ENCODE data around the gene RASD2.

The RASD2 gene

GRCh38 chr22:35542157-35542938, 1.7 kb downstream of the RASD2 start:
- DNase-seq = peak in 1 of 2 experiments; percentile 14

- DNase-seq = no peak
Observed at GRCh38 chr22:35542939-35543516, 2.4 kb downstream of the RASD2 start.

- DNase-seq = no peak
Observed at GRCh38 chr22:35543702-35544101, 3.1 kb downstream of the RASD2 start.

- DNase-seq = no peak
Observed at GRCh38 chr22:35544189-35544588, 3.6 kb downstream of the RASD2 start.

GRCh38 chr22:35544827-35545226, 4.2 kb downstream of the RASD2 start:
- no peak for DNase-seq

GRCh38 chr22:35546886-35547285, 6.3 kb downstream of the RASD2 start:
- DNase-seq = no peak

GRCh38 chr22:35547987-35548721, 7.5 kb downstream of the RASD2 start:
- no peak for DNase-seq

GRCh38 chr22:35548722-35549112, 8.1 kb downstream of the RASD2 start:
- no peak for DNase-seq

- DNase-seq = peak; percentile 46 to 78
Observed at GRCh38 chr22:35549328-35549727, 8.7 kb downstream of the RASD2 start.

- DNase-seq = no peak
Observed at GRCh38 chr22:35551549-35552177, 11.0 kb downstream of the RASD2 start.

GRCh38 chr22:35552196-35552842, 11.7 kb downstream of the RASD2 start:
- DNase-seq = no peak

GRCh38 chr22:35552846-35553245, 12.2 kb downstream of the RASD2 start:
- no peak for DNase-seq

- no peak for DNase-seq
Observed at GRCh38 chr22:35553341-35553740, 12.7 kb downstream of the RASD2 start.

GRCh38 chr22:35554297-35554845, 13.7 kb downstream of the RASD2 start:
- DNase-seq = no peak

GRCh38 chr22:35555483-35555890, 14.9 kb downstream of the RASD2 start:
- no peak for DNase-seq

GRCh38 chr22:35555946-35556547, 15.4 kb downstream of the RASD2 start:
- no peak for DNase-seq

GRCh38 chr22:35556666-35557065, 16.0 kb downstream of the RASD2 start:
- no peak for DNase-seq

- DNase-seq = no peak
Observed at GRCh38 chr22:35558031-35558430, 17.4 kb downstream of the RASD2 start.

GRCh38 chr22:35558719-35559118, 18.1 kb downstream of the RASD2 start:
- DNase-seq = no peak

GRCh38 chr22:35559354-35560005, 18.8 kb downstream of the RASD2 start:
- DNase-seq = no peak

GRCh38 chr22:35560366-35560765, 19.7 kb downstream of the RASD2 start:
- no peak for DNase-seq

- no peak for DNase-seq
Observed at GRCh38 chr22:35560824-35561223, 20.2 kb downstream of the RASD2 start.
